Measurements from ENCODE around the gene TMEM183A. TPM values are rescaled to one million over a fixed set of nuclear protein-coding genes. Genes with fewer than 3 reads are reported as not detected.

The TMEM183A gene
- total and polyA plus RNA-seq, 2 of the 4 experiments (the other 2 are of a cell fraction) = 56.8 to 63.1 TPM

- TF ChIP-seq RFX5 (IDR thresholded peaks at IDR 0.05; ENCODE audit: low read depth, low read length) = no peak
- TF ChIP-seq POLR2A (IDR thresholded peaks at IDR 0.05; ENCODE audit: low read depth, low read length) = no peak
- TF ChIP-seq RCOR1 (IDR thresholded peaks at IDR 0.05; ENCODE audit: insufficient replicate concordance, low read length) = no peak
- TF ChIP-seq ELK1 (IDR thresholded peaks at IDR 0.05; ENCODE audit: borderline replicate concordance, low read depth, low read length) = no peak
- no peak for TF ChIP-seq CTCF (conservative IDR thresholded peaks at IDR 0.05; ENCODE audit: low read depth, low read length)
- TF ChIP-seq SMC3 (IDR thresholded peaks at IDR 0.05; ENCODE audit: low read depth, low read length) = no peak
- TF ChIP-seq BHLHE40 (IDR thresholded peaks at IDR 0.05; ENCODE audit: low read depth, low read length) = no peak
- TF ChIP-seq CEBPB (IDR thresholded peaks at IDR 0.05; ENCODE audit: low read depth, low read length) = no peak
- no peak for TF ChIP-seq USF2 (IDR thresholded peaks at IDR 0.05; ENCODE audit: low read depth, low read length)
- no peak for TF ChIP-seq MAFK (IDR thresholded peaks at IDR 0.05; ENCODE audit: low read depth, low read length)
- TF ChIP-seq MXI1 (IDR thresholded peaks at IDR 0.05; ENCODE audit: borderline replicate concordance, low read depth, low read length) = no peak
- no peak for TF ChIP-seq CHD1 (IDR thresholded peaks at IDR 0.05; ENCODE audit: low read depth, low read length)
These were observed 29.0 kb downstream of the TMEM183A start for GRCh38 chr1:203036135-203036534.

More at GRCh38 chr1:203036135-203036534, 29.0 kb downstream of the TMEM183A start:
- ChIA-PET CTCF (interaction anchor here (1.1 to 7.2 kb wide), 2 partner anchors 180 to 233 kb away, joined by 3 to 49 read pairs; no protein-coding TSS in a partner anchor), POLR2A (ENCODE audit: unreplicated experiment) (no interaction called here)
- H2AFZ ChIP-seq (replicated peaks; ENCODE audit: low read length, poor library complexity) = no peak overlapping the region
- peaks cover 0 to 8% of the 10 kb centered on the region in 2 experiments; a peak in 2 of 4 replicates for H3K79me1 ChIP-seq (ENCODE audit: low read depth in 1 of 2, low read length in 2 of 2)
- H3K9ac ChIP-seq (ENCODE audit: low read depth, low read length) = no peak overlapping the region
- 0 out of 2 replicates have a peak overlapping the region, but pooled peaks have one; percentile 19 for H3K14ac ChIP-seq (replicated peaks; ENCODE audit: low read depth, low read length)
- H3K27me3 ChIP-seq (ENCODE audit: control insufficient read depth, insufficient read depth, low read length) = no peaks in the 10 kb centered on the region
- no peak overlapping the region for H2BK15ac ChIP-seq (ENCODE audit: low read depth, low read length)
- H3K36me3 ChIP-seq (ENCODE audit: control insufficient read depth, insufficient read depth, low read length) = no peaks in the 10 kb centered on the region
- no peak overlapping the region for H3K4ac ChIP-seq (ENCODE audit: low read depth, low read length)
- no CpG with 5 or more reads among the region's 4 CpGs for WGBS, 2 experiments (ENCODE audit: extremely low coverage in 2 of 2, insufficient read length in 1 of 2)
- no peak overlapping the region for H4K5ac ChIP-seq (ENCODE audit: low read depth, low read length)
- H2AK9ac ChIP-seq (replicated peaks; ENCODE audit: low read depth, low read length, poor library complexity) = no peak overlapping the region
- H3K4me3 ChIP-seq (ENCODE audit: insufficient read depth, low read depth, low read length) = no peak overlapping the region
- H3K56ac ChIP-seq (ENCODE audit: extremely low read depth, insufficient read depth, low read length) = no peak overlapping the region
- H3K4me1 ChIP-seq (ENCODE audit: control insufficient read depth, insufficient read depth, low read length) = peaks cover 19% of the 10 kb centered on the region
- peak overlapping the region; percentile 30; the same call in 1 of the 2 replicates for H2AK5ac ChIP-seq (ENCODE audit: low read depth, low read length)
- H2BK120ac ChIP-seq (ENCODE audit: low read depth, low read length) = no peak overlapping the region
- H3K27ac ChIP-seq (ENCODE audit: insufficient read depth, low read length) = no peak overlapping the region
- peaks cover 18% of the 10 kb centered on the region for H4K20me1 ChIP-seq (ENCODE audit: insufficient read depth, low read length)
- H4K8ac ChIP-seq (ENCODE audit: low read depth in 2 of 2, low read length in 2 of 2) = no peak overlapping the region
- H2BK5ac ChIP-seq (ENCODE audit: low read depth, low read length, poor library complexity, severe bottlenecking) = no peak overlapping the region
- peak; percentile 19 for DNase-seq
- BruUV-seq (replicated peaks) = no TSS peak
- dilution Hi-C loops (cut with HindIII; ENCODE audit: low sequenced_read_pairs, unreplicated experiment) = no loop called here
- H4K91ac ChIP-seq (ENCODE audit: insufficient read depth, low read depth, low read length) = no peak overlapping the region
- in situ Hi-C loops (cut with MboI; ENCODE audit: low sequenced_read_pairs) = loop anchor here (5.0 kb wide), 1 partner anchor 181 kb away; no protein-coding TSS in a partner anchor
- 0 out of 2 replicates have a peak, but pooled peaks cover 5% of the 10 kb centered on the region for H3K9me1 ChIP-seq (ENCODE audit: insufficient read depth, low read length)
- no peak overlapping the region for H2BK20ac ChIP-seq (ENCODE audit: low read depth, low read length)
- intact Hi-C loops (cut with micrococcal nuclease) = loop anchor here (5.0 to 10.0 kb wide), 3 partner anchors 81 to 449 kb away; no protein-coding TSS in a partner anchor
- no peak for ATAC-seq (ENCODE audit: low read depth)
- no peak overlapping the region for H3K18ac ChIP-seq (ENCODE audit: low read depth, low read length)
- no peaks in the 10 kb centered on the region for H3K9me3 ChIP-seq (ENCODE audit: control insufficient read depth, insufficient read depth, low read length)
- H3K23ac ChIP-seq (ENCODE audit: low read depth, low read length) = no peak overlapping the region
- no peak overlapping the region for H3K4me2 ChIP-seq (ENCODE audit: low read depth, low read length)
